Common myeloid progenitor, CD34-positive (primary cell): ENCODE measurements around the gene CALML6.

Source experiments
- CTCF ChIA-PET: fragments of 350-600 bp; sonication (Branson Sonifier 250); formaldehyde crosslinking; loops from one replicate; lab custom pipeline; 2021; ENCODE audit warnings: antibody characterized with exemption; lab: Charles Lee
- POLR2A ChIA-PET: fragments of 350-600 bp; sonication (Branson Sonifier 250); formaldehyde crosslinking; loops from one replicate; lab custom pipeline; 2021; ENCODE audit warnings: antibody characterized with exemption; lab: Charles Lee
- DNase-seq, 3 donors: peaks; one replicate each; pipeline versions ENCODE4 v3.0.0 to v3.0.0-alpha.2; 2013
- H3K27ac ChIP-seq, 2 experiments: 1 replicate in 1 of 2; 2 replicates in 1 of 2; pipeline ENCODE4 v1.7.0; 2013; ENCODE audit warnings: inconsistent platforms in 2 of 2, low read length in 2 of 2, mild to moderate bottlenecking in 2 of 2, low read depth in 1 of 2, moderate library complexity in 1 of 2; ENCODE audit not compliant: severe bottlenecking in 2 of 2, insufficient read depth in 1 of 2, poor library complexity in 1 of 2
- H3K27me3 ChIP-seq, 5 experiments: replicated peaks in 2 of 5; 1 replicate in 3 of 5; 2 replicates in 2 of 5; pipeline versions ENCODE4 v1.6.1 to v1.7.0; 2013; ENCODE audit warnings: low read length in 4 of 5, mild to moderate bottlenecking in 2 of 5, moderate library complexity in 2 of 5, inconsistent platforms in 1 of 5; ENCODE audit not compliant: insufficient read depth in 5 of 5, control insufficient read depth in 4 of 5
- H3K36me3 ChIP-seq, 4 experiments: 1 replicate in 2 of 4; 2 replicates in 2 of 4; pipeline versions ENCODE4 v1.6.1 to v1.7.0; 2013; ENCODE audit warnings: low read length in 3 of 4, control low read depth in 1 of 4, mild to moderate bottlenecking in 1 of 4; ENCODE audit not compliant: control insufficient read depth in 4 of 4, insufficient read depth in 4 of 4
- H3K4me1 ChIP-seq, 4 experiments: 1 replicate in 3 of 4; 2 replicates in 1 of 4; pipeline versions ENCODE4 v1.6.1 to v1.7.1; 2013; ENCODE audit warnings: low read length in 3 of 4, mild to moderate bottlenecking in 3 of 4, control low read depth in 1 of 4, inconsistent platforms in 1 of 4, moderate library complexity in 1 of 4; ENCODE audit not compliant: control insufficient read depth in 4 of 4, insufficient read depth in 4 of 4; ENCODE audit errors: control extremely low read depth in 1 of 4
- H3K4me3 ChIP-seq, 7 experiments: 1 replicate in 4 of 7; 2 replicates in 3 of 7; pipeline versions ENCODE4 v1.5.1 to v1.7.0; 2013; ENCODE audit warnings: mild to moderate bottlenecking in 7 of 7, low read length in 6 of 7, moderate library complexity in 6 of 7, inconsistent platforms in 2 of 7, low read depth in 2 of 7, control low read depth in 1 of 7; ENCODE audit not compliant: insufficient read depth in 4 of 7, control insufficient read depth in 1 of 7; ENCODE audit errors: extremely low read depth in 1 of 7
- H3K9me3 ChIP-seq, 5 experiments: 1 replicate in 4 of 5; 2 replicates in 1 of 5; pipeline versions ENCODE4 v1.6.1 to v1.7.1; 2013; ENCODE audit warnings: low read length in 4 of 5, mild to moderate bottlenecking in 2 of 5, inconsistent platforms in 1 of 5, low read depth in 1 of 5, moderate library complexity in 1 of 5; ENCODE audit not compliant: control insufficient read depth in 4 of 5, insufficient read depth in 2 of 5; ENCODE audit errors: control extremely low read depth in 1 of 5
- WGBS: methylation state at CpG from one replicate; pipeline ENCODE4 v1.1.5; 2013; ENCODE audit not compliant: insufficient coverage; 5-methylcytosine and 5-hydroxymethylcytosine counted together

The CALML6 gene

DNA sequence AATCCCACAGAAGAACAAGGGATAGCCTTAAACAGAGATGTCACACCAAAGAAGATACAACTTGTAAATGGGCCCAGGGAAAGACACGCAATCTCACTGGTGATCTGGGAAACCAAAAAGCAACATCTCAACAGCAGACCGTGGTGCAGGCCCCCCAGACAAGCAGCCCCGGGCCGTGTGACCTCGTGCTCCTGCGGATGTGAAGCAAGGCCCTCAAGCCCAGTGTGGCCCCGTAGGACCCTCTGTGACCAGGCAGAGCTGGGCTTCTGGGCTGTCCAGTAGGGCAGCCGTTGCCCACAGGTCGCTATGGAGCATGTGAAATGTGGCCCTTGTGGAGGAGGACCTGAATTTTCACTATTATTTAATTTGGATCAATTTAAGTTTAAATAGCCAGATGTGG is 39.0 kb downstream of the CALML6 start:
- ChIA-PET POLR2A (no interaction called here), CTCF (interaction anchor here (2.0 to 12.7 kb wide), 2 partner anchors 10 to 89 kb away, joined by 10 to 144 read pairs; no protein-coding TSS in a partner anchor)
- 91% methylated on average over 8 of the region's 9 CpGs for WGBS
- Histone ChIP-seq H3K9me3 (peaks cover 0 to 10% (median 3%) of the 10 kb centered on the region in 5 experiments), H3K4me3 (no peak overlapping the region), H3K4me1 (peaks cover 0 to 1% (median 0%) of the 10 kb centered on the region in 4 experiments), H3K27me3 (peaks cover 0 to 8% (median 0%) of the 10 kb centered on the region in 5 experiments), H3K36me3 (no peaks in the 10 kb centered on the region), H3K27ac (no peak overlapping the region)
- DNase-seq = no peak

DNA sequence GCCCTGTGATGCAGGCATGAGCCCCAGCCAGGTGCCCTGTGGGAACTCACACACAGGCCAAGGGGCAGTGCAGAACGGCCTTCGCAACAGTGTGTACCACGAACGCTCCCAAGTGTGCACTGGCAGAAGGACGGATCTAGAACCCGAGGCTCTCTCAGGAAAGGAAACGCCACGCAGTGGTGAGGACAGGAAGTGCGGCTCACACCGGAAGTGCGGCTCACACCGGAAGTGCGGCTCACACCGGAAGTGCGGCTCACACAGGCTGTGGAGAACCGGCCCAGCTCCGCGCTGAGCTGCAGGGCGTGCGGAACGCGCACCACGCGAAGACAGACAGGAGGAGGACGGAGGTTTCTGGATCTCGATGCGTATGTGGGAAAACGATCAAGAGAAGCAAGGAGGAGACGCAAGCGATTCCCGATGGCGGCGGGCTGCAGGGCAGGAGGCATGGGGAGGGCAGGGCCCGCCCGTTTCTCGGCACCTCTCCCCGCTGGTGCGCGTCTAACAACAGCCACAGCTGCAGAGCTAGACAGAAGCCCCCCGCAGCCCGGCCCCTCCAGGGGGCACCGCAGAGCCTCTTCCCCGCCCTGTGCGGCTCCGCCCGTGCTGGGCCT is 39.9 kb downstream of the CALML6 start:
- CTCF ChIA-PET = interaction anchor here (1.7 to 12.7 kb wide), 3 partner anchors 11 to 88 kb away, joined by 4 to 144 read pairs (median 10); no protein-coding TSS in a partner anchor
- H3K4me1 ChIP-seq = peaks cover 0 to 7% (median 2%) of the 10 kb centered on the region in 4 experiments
- peaks cover 0 to 11% (median 2%) of the 10 kb centered on the region in 5 experiments for H3K27me3 ChIP-seq
- H3K36me3 ChIP-seq = no peaks in the 10 kb centered on the region
- no peak overlapping the region for H3K4me3 ChIP-seq
- POLR2A ChIA-PET = no interaction called here
- peaks cover 0 to 10% (median 3%) of the 10 kb centered on the region in 5 experiments for H3K9me3 ChIP-seq
- H3K27ac ChIP-seq = no peak overlapping the region
- 91% methylated on average over 46 of the region's 46 CpGs for WGBS
- no peak for DNase-seq

DNA sequence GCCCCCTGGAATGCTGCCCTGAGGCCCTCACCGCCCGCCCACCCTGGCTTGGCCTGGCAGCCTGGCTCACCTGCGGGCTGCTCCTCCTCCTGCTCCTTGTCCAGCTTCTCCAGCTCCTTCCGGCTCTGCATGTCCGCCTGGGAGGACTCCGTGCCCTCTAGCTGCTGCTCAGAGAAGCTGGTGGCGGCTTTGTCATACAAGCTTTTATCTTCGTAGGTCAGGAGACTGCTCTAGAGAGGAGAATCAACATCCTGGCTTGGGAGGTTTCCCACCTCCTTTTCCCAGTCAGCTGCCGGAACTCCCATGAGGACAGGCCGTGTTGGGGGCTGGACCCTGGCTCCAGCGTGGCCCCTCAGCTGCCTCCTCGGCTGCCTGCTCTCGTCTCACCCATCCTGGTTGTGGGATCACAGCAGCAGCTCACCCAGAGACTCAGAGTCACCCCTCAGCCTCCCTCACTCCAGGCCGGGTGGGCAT is 40.6 kb downstream of the CALML6 start:
- Histone ChIP-seq H3K27ac (no peak overlapping the region), H3K36me3 (no peaks in the 10 kb centered on the region), H3K27me3 (peaks cover 0 to 16% (median 4%) of the 10 kb centered on the region in 5 experiments), H3K4me1 (peaks cover 0 to 10% (median 6%) of the 10 kb centered on the region in 4 experiments), H3K9me3 (peaks cover 0 to 8% (median 3%) of the 10 kb centered on the region in 5 experiments), H3K4me3 (no peak overlapping the region)
- CTCF ChIA-PET = interaction anchor here (0.8 to 12.7 kb wide), 3 partner anchors 11 to 87 kb away, joined by 3 to 144 read pairs (median 4); no protein-coding TSS in a partner anchor
- DNase-seq = no peak
- POLR2A ChIA-PET = no interaction called here
- WGBS = 93% methylated on average over 14 of the region's 14 CpGs

DNA sequence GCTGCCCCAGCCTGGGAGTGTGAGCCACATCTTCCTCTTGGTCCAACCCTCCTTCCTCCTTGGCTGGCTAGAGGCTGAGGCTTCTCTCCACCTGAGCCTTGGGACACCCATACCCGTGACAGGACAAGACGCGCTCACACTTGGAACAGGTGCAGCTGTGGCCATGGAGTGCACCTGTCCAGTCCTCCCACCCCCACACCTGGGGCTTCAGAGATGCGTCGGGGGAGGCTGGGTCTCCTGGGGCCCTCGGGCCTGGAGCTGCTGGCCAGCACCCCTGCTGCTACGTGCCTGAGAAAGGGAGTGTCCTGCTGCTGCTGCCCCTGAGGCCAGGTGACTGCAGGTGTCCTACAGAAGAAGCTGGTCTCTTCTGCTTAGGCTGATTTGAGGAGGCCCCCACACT is 41.0 kb downstream of the CALML6 start:
- DNase-seq = no peak
- Histone ChIP-seq H3K36me3 (no peaks in the 10 kb centered on the region), H3K27me3 (peaks cover 0 to 16% (median 6%) of the 10 kb centered on the region in 5 experiments), H3K4me3 (no peak overlapping the region), H3K27ac (no peak overlapping the region), H3K4me1 (peaks cover 0 to 10% (median 6%) of the 10 kb centered on the region in 4 experiments), H3K9me3 (peaks cover 0 to 4% (median under 1%) of the 10 kb centered on the region in 5 experiments)
- 93% methylated on average over 7 of the region's 7 CpGs for WGBS
- ChIA-PET CTCF (interaction anchor here (0.8 to 12.7 kb wide), 3 partner anchors 11 to 86 kb away, joined by 3 to 144 read pairs (median 4); no protein-coding TSS in a partner anchor), POLR2A (no interaction called here)

DNA sequence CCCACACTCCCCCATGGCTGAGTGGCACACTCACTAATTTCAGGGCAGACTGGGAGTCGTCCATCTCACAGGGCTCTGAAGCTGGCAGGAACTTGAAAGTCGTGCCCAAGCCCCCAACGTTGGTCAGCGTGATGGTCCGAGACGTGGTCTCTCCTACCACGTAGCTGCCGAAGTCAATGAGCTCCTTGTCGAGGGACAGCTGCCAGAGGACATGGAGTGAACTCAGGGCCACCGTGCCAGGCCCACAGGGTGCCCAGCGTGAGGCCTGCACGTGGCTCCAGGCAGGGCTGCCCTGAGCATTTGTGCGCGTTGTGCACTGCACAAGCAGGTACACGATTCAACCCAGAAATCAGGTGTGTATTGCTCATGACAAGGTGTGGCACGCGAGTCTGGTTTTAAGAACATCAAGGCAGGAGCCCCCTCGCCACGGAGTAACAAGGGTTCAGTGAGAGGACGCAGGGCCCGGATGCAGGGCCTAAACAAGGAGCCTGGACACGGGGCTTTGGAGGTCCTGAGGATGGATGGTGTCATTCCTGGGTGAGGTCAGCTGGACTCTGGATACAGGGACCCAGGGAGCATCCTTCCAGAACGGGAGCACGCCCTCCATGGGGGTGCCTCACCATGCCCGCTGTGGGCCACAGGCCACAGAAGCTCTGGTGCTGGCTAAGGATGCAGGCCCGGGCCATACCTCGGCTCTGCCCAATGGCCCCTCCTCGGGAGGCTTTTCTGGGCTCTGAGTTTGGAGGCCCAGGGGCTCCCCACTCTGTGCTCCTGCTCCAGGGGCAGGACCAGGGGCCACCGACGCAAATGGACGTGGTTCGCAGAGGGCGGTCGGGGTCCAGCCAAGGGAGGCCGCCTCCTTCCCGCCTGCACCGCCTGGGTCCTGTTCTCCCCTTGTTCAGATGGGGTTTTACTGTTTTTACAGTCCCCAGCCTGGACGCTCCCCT is 41.8 kb downstream of the CALML6 start:
- peaks cover 0 to 10% (median 6%) of the 10 kb centered on the region in 4 experiments for H3K4me1 ChIP-seq
- WGBS = 96% methylated on average over 38 of the region's 38 CpGs
- POLR2A ChIA-PET = no interaction called here
- H3K27me3 ChIP-seq = peaks cover 0 to 16% (median 8%) of the 10 kb centered on the region in 5 experiments
- DNase-seq = no peak
- no peak overlapping the region for H3K27ac ChIP-seq
- CTCF ChIA-PET = interaction anchor here (1.7 to 12.7 kb wide), 2 partner anchors 10 to 86 kb away, joined by 4 to 144 read pairs; no protein-coding TSS in a partner anchor
- no peaks in the 10 kb centered on the region for H3K36me3 ChIP-seq
- no peak overlapping the region for H3K4me3 ChIP-seq
- H3K9me3 ChIP-seq = no peaks in the 10 kb centered on the region

DNA sequence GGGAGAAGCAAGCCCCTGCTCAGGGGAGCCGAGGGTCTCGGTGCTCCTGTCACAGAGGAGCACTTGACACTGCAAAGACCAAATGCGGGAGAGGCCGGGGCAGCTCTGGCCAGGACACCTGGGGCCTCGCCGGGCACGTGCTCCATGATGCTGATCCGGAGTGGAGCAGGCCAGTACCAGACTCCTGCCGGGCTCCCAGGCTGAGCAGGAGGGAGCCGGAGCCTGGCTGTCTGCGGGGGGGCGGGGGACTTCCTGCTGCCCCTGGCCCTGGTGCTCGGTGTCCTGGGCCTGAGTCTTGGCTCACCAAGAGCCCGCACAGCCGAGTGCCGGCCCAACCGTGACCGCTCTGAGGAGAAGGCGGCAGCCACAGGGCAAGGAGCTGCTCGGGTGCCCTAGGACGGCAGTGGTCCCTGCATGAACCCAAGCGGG is 42.5 kb downstream of the CALML6 start:
- no peaks in the 10 kb centered on the region for H3K9me3 ChIP-seq
- 93% methylated on average over 22 of the region's 22 CpGs for WGBS
- peaks cover 0 to 10% (median 6%) of the 10 kb centered on the region in 4 experiments for H3K4me1 ChIP-seq
- no peak overlapping the region for H3K27ac ChIP-seq
- CTCF ChIA-PET = interaction anchor here (12.7 kb wide), 1 partner anchor 85 kb away, joined by 144 read pairs; no protein-coding TSS in a partner anchor
- peaks cover 0 to 16% (median 8%) of the 10 kb centered on the region in 5 experiments for H3K27me3 ChIP-seq
- no peak for DNase-seq
- POLR2A ChIA-PET = no interaction called here
- H3K36me3 ChIP-seq = no peaks in the 10 kb centered on the region
- H3K4me3 ChIP-seq = no peak overlapping the region
